EH (cell line): Measurements from ENCODE around the gene DOP1A.

Experiments used
- DNase-seq: peaks from one replicate; pipeline ENCODE4 v3.0.0-alpha.2; 2015; ENCODE audit warnings: low read depth

DOP1A gene

DNA sequence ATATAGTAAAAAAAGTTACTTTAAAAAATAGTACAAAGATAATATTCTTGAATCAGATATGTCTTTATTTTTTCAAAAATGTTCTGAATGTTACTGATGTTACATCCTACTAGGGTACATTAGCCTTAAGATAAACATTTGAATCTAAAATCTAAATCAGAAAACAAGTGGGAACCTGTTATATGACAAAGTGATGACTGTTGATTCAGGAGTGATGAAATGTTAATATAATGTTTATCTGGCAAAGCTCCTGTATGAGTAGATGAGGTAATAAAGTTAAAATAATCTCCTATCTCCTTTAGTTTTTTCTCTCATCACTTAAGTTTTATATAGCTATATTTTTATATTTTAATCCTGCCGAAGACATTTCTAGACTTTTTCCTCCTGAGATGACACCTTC, 4.2 kb downstream of the DOP1A start:
- DNase-seq, result no peak

DNA sequence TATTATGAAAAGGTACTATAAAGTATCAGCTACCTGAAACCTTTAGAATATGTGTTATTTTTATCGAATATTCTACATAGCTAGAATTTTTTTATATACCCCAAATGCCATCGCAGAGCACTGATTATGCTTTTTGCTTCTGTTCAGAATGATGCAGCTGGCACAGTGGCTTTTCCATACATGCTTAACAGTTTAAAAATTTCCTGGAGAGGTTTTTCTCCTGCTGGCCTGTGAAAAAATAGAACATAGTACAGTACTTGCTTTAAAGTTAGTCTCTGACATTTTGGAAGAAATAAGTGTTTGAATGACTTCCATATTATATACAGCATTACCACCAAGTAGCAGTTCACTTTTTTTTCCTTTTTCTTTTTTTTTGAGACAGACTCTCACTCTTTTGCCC, 5.3 kb downstream of the DOP1A start:
- DNase-seq, result no peak

DNA sequence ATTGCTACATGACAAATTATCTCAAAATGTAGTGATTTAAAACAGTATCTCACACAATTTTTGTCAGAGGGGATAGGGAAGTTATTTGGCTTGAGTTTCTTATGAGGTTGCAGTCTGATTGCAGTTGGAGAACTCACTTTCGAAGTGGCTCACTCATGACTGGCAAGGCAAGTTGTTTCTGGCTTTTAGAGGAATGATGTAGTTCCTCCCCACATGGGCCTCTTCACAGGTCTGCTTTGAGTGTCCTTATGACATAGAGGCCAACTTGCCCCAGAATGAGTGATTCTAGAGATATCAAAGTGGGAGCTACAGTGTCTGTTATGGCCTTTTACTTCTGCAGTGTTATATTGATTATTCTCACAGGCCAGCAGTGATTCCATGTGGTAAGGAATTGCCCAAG, 6.1 kb downstream of the DOP1A start:
- DNase-seq, result no peak

DNA sequence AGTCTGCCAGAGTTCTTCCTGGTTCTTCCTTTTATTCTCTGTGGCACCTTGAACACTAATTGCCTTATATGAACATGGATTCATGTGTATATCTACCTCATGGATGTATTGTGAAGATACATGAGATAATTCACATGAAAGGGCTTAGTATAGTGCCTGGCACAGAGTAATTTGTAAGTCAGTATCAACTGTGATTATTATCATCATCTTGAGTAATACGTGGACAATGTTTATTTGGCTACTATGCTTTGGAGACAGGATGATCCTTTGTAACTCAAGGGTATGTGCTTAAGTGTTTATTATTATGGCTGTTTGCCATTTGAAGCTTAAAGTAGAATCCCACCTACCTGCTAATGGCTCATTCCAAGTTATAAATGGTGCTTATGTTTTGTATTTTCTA, 16.0 kb downstream of the DOP1A start:
- peak; percentile 5 for DNase-seq

DNA sequence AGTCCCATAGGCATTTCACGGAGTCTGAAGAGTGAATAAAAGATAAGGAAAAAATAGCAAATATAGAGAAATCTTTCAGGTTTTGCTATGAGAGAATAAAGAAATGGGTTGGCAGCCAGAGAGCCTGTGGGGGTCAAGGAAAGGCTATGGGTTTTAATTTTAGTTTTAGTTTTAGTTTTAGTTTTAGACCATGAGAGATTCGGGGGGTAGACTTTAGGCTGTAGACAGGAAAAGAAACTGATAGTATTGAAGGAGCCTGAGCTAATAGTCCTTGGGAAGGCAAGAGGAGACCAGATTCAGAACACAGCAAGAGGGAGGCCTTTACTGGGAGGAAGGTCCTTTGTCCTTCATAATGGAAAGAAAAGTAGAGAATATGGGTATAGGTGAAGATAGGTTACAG, 19.3 kb downstream of the DOP1A start:
- no peak for DNase-seq

DNA sequence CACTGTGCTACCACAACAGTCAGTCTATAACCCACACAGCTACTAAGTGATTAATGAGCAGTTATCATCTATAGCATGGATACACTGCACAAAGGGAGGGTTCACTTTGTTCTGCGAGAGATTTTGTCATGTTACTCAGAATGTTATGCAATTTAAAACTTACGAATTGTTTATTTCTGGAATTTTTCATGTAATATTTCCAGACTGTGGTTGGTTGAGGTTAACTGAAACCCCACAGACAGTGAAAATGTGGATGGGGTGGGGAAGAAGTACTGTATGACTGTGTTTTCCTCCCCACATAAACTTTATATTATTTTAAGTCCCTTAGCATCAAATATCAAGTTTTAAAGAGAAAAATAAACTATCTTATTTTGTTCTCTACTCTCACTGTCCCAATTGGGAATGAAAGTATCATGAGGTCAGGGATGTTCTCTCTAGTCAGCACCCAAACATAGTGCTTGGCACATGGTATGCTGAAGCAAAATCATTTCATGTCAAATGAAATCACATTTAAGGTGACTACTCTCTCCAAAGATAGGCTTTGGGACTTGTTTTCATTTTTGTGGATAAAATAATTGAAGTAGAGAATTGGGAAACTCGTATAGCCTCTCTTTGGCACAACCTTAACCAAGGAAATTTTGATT, 25.4 kb downstream of the DOP1A start:
- DNase-seq, result peak; percentile 55

DNA sequence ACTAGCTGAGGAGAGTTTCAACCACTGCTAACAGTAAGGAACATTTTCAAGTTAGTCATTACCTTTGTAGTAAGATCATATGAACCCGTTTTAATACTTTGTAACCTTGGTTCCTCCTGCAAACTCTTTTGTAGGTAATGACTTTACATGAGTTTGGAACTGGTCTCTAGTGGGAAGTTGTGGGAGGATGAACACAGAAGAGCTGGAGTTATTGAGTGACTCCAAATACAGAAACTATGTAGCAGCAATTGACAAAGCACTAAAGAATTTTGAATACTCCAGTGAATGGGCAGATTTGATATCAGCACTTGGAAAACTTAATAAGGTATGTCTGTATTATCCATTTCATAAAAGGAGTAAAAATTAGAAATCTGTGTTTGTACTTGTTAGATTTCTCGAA, 29.3 kb downstream of the DOP1A start:
- peak; percentile 57 for DNase-seq

DNA sequence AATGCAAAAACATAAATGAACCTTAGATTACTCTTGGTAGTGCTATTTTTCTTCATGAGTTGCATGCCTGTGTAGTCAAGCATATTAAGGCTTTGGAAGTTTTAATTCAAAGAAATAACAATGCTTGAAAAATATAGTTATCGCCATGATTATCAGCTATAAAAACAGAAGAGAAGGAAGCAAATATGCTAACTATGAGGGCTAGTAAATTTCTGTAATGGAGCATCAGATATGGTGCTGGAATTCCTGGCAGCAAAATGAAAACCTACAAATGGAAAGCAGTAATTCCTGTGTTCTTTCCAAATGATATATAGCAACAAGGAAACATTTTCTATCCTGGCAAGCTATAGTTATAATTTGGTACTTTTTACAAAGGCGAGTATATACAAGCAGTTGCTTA, 29.7 kb downstream of the DOP1A start:
- peak; percentile 65 for DNase-seq

DNA sequence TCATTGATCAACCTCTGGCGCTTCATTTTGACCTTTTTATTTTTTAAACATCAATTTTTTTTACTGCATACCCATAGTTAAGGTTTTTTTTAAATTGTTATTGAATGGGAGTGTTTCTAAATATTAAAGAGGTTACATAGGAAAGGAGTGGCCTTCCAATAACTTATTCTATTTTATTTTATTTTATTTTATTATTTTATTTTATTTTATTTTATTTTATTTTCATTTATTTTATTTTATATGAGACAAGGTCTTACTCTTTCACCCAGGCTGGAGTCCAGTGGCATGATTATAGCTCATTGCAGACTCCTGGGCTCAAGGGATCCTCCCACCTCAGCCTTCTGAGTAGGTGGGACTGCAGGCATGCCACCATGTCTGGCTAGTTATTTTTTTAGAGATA, 30.2 kb downstream of the DOP1A start:
- DNase-seq, result no peak

DNA sequence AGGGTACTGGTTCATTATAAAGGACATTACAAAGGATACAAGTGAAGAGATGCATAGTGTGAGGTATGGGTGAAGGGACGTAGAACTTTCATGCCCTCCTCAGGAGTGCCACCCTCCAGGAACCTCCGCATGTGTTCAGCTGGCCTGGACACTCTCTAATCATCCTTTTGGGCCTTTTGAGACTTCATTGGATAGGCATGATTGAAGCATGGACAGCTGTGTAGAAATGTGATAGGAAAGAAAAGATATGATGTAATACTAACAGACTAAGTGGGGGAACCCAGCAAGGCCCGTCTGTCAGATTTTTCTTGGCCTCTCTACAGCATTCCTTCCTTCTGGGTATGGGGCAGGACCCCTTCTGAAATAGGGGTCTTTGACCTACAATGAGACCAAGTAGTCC, 31.1 kb downstream of the DOP1A start:
- no peak for DNase-seq

DNA sequence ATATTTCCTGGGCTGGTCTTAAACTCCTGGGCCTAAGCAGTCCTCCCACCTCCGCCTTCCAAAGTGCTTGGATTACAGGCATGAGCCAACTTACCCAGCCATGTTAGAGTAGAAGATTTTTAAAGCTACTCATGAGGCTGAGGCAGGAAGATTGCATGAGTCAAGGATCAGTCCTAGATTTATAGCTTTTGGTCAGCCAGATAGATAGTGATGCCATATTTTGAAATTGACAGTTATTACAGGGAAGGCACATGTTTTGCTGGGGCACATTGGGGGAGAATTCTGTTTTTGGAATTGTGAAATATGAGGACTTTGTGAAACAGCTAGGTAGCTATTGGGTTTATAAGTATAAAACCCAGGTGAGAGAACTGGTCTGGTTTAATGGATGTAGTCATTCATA, 40.9 kb downstream of the DOP1A start:
- DNase-seq, result peak; percentile 4

DNA sequence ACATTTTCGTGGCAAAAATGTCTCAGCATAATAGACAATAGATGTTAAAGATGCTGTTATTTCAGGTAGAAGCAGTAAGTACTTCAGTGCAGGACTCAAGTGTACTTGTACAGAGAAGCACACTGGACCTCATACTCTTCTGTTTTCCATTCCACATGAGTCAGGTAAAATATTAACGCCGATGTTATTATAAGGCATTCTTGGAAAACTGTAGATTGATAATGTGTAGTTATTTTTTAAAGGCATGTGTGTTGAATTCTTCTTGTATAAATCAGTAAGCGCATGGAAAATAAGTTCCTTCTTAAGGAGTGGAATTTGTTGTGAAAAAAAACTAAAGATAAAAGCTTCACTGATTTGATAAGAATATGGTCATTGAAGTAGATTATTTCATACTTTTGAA, 45.8 kb downstream of the DOP1A start:
- DNase-seq, result peak; percentile 5

DNA sequence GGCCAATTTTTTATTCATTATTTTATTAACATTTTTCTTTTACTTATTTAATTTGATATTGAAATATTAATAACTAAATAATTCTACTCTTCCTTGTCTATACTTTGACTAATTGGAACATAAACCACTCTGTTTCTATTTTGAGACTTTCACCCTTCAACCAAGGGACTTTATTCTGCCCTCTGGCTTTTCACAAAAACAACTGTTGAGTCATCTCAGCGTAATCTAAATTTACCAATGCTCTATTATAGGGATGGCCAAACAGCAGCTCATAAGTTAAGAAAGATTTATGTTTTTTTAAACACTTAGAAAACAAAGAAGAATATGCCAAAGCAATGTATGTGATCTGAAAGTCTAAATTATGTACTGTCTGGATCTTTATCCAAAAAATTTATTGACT, 46.7 kb downstream of the DOP1A start:
- peak; percentile 51 for DNase-seq

DNA sequence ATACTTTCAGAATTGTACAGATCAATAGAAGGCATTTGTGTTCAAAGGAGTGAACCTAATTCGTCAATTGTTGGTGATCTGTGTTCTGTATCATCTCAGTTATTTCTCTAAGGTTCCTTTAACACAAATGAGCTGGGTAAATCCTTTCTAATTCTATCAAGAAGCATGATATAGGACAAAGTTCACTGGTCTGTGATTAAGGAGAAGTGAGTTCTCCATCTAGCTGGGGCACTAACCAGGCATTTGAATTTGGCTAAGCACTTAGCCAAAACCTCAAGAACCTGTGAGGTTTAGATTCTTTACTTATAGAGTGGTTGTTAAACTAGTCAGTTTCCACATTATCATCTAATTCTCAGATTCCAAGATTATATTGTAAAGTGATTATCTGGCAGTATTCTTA, 50.3 kb downstream of the DOP1A start:
- DNase-seq, result no peak

DNA sequence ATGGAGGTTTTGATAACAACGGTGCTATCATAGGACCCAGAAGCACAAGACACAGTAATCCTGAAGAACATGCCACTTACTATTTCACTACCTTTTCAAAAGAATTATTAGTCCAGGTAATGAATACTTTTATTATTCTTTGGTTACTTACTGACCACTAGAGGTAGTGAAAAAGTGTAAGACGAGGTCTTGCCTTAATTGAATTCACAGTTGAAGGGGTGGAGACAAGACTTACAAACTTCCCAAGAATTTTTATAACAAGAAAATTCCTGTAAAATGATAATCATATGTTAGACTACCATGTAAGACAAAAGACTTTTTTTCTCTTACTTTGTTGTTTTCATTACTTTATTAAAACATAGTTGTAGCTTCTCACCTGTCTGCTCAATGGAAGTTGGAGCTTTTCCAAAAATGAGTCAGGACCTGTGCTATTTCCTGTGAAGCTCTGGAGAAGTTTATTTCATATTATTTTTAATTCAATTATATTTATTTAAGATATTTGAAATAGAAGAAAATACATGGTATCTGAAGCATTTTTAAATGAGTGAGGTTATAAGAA, 52.4 kb downstream of the DOP1A start:
- DNase-seq, result peak; percentile 13

DNA sequence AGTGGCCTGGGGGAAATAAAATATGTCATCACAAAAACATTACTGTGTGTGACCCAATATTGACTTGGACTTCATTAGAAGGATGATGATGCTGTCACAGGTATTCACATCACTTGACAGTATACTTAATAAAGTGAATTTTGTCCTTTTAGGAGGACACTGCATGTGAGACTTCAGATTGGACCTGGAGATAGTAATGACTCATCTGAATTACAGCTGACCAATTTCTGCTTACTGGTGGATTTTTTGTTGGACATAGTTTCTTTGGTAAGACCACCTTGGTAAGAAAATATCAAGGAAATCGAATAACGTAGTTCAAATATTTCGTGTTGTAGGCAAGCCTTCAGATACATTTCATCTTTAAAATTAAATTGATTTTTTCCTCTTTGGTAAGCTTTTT, 57.1 kb downstream of the DOP1A start:
- DNase-seq, result no peak

DNA sequence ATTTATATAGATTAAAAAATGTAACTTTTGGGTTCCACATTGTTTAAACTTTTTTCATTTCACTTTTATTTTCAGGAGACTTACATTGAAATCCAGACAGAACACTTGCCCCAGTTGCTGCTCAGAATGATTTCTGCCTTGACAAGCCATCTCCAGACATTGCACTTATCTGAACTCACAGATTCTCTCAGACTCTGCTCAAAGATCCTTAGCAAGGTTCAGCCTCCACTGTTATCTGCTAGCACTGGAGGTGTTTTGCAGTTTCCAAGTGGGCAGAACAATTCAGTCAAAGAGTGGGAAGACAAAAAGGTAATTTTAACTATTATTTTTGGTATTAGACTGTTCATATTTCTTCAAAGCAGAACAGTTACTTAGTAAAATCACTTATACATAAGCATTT, 58.0 kb downstream of the DOP1A start:
- no peak for DNase-seq

DNA sequence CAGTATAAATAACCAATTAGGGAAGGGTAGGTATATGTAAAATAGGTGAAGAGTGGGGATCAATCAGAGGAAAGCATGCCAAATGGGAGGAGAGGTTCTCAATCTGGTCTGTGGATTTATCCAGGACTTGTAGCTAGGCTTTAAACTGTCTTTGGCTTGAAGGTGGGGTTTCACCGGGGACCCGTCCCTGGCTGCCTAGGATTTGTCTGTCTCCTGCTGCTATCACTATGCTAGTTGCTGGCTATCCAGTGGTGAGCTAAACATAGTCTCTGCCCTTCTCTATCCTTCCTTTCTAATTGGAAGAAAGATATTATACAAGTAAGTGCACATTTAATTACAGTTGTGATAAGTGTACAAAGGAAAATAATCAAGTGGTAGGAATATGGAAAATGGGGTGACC, 58.8 kb downstream of the DOP1A start:
- DNase-seq, result no peak

DNA sequence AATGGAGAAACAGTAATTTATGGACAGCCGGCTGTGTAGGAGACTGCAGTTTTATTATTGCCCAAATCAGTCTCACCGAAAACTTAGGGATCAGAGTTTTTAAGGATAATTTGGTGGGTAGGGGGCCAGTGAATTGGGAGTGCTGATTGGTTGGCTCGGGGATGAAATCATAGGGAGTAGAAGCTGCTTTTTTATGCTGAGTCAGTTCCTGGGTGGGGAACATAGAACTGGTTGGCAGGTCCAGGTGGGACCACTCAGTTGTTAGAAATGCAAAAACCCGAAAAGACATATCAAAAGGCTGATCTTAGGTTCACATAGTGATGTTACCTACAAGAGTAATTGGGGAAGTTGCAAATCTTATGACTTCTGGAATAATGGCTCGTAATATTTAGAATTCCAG, 59.3 kb downstream of the DOP1A start:
- DNase-seq, result no peak

DNA sequence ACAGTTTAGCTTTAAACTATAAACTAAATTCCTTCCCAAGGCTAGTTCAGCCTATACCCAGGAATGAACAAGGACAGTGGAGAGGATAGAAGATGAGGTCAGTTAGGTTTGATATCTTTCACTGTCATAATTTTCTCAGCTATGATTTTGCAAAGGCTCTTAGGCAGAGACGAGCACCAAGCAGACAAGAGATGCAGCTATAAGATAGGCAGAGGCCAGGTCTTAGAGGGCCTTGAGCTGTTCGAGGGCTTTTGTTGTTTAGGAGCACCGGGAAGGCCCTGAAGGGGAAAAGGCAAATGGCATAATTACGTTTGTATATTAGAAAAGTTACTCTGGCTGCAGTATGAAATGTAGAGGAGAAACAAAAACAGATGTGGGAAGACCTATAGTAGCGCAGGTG, 59.8 kb downstream of the DOP1A start:
- no peak for DNase-seq

DNA sequence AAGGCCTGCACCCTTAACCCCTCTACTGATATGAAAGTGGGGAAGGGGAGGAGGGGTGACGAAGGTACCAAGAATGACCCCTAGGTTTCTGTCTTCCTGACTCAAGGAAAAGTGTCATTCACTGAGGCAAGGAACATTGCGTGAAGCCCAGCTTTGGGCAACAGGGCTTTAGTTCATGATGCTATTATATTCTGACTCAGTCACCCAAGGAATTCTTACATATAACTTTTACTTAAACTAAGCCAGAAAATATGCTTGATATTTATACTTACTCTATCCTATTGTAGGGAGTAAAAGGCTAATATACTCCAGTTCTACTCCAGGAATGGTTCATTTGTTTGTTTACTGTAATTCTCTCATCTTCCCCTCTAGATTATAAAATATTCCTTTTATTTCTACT, 60.5 kb downstream of the DOP1A start:
- DNase-seq, result peak; percentile 66

DNA sequence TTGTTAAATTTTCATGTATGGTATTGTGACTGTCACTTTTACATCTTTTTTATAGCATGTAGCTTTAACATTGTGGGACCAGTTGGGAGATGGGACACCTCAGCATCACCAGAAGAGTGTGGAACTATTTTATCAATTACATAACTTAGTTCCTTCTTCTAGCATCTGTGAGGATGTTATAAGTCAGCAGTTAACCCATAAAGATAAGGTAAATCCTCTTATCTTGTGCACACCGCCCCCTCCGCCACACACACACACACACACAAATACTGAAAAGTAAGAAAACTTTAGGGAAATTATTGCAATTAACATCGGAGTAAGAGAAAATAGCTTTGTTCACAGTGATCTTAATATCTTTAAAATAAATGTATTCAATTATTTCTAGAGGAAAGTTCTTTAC, 64.7 kb downstream of the DOP1A start:
- DNase-seq, result no peak

DNA sequence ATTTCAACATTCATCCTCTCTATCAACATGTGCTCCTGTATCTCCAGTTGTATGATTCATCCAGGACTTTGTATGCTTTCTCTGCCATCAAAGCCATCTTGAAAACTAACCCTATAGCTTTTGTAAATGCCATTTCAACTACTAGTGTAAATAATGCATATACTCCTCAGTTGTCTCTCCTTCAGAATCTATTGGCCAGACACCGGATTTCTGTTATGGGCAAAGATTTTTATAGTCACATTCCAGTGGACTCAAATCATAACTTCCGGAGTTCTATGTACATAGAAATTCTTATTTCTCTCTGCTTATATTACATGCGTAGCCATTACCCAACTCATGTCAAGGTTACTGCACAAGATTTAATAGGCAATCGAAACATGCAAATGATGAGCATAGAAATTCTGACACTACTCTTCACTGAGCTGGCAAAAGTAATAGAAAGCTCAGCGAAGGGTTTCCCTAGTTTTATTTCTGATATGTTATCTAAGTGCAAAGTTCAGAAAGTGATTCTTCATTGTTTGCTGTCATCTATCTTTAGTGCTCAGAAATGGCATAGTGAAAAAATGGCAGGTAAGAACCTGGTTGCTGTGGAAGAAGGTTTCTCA, 70.7 kb downstream of the DOP1A start:
- DNase-seq, result no peak

DNA sequence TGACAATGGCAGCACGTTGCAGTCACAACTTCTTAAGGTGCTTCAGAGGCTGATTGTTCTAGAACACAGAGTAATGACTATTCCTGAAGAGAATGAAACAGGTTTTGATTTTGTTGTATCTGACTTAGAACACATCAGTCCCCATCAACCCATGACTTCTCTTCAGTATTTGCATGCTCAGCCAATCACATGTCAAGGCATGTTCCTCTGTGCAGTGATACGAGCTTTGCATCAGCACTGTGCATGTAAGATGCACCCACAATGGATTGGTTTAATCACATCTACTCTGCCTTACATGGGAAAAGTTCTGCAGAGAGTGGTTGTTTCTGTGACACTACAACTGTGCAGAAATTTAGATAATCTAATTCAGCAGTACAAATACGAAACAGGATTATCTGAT, 71.3 kb downstream of the DOP1A start:
- DNase-seq, result no peak
